ENCODE data around the gene KCNA2. TPM values are rescaled to one million over a fixed set of nuclear protein-coding genes. Genes with fewer than 3 reads are reported as not detected.

Gene KCNA2
- polyA plus RNA-seq, 1 donor from 2014 or later: not detected

- Mint-ChIP-seq H3K4me3 (peak overlapping the region; percentile 17 to 77 (median 48)), H3K4me1 (peaks cover 39 to 45% (median 41%) of the 10 kb centered on the region in 3 donors), H3K36me3 (no peaks in the 10 kb centered on the region), H3K9me3 (no peaks in the 10 kb centered on the region), H3K27me3 (peaks cover 1% of the 10 kb centered on the region), H3K27ac (peak overlapping the region; percentile 72 to 86 (median 78))
These were observed 28.5 kb upstream of the KCNA2 start for GRCh38 chr1:110634455-110635311.

DNA sequence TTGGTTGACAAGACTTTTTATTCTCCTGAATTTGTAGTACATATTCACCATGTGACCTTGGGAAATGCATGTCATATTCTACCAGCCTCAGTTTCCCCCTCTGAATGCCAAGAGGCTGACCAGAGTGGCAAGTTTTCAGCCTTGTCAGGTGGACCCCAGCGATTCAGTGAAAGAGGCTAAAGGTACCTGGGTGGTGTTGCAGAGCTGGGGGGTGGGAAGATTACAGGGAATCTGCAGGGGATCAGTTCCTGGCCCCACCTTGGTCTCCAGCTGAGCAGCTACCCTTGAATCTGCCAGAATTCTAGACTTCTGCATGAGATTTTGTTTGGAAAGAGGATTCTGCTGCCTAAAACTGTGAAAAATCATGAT lies 27.9 kb upstream of the KCNA2 start:
- peaks cover 1% of the 10 kb centered on the region for H3K27me3 Mint-ChIP-seq
- H3K4me1 Mint-ChIP-seq: peaks cover 33 to 45% (median 38%) of the 10 kb centered on the region in 3 donors
- no peaks in the 10 kb centered on the region for H3K36me3 Mint-ChIP-seq
- peak overlapping the region in 2 of 3 donors; percentile 78 to 86 for H3K27ac Mint-ChIP-seq
- peak overlapping the region in 3 of 4 donors; percentile 17 to 63 (median 40) for H3K4me3 Mint-ChIP-seq
- H3K9me3 Mint-ChIP-seq: no peaks in the 10 kb centered on the region

DNA sequence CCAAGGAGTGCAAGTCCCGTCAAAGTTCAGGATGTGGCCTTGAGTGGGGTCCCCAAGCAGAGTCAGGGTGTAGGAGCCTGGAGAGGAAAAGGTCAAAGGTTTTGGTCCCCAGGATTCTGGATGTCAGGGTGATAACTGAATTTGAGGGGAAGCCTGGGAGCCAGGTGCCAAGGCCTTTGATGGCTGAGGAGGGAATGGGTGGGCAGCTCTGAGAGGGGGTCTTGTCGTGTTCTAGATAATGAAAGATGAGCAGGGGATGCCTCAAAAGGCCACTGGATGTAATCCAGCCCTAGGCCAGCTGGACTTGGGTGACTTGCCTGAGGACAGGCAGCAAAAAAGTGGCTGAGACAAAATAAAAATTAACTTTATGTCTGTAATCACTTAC lies 27.5 kb upstream of the KCNA2 start:
- peak overlapping the region in 1 of 4 donors; percentile 42 for H3K4me3 Mint-ChIP-seq
- H3K27me3 Mint-ChIP-seq: peaks cover 1% of the 10 kb centered on the region
- peak overlapping the region in 1 of 3 donors; percentile 86 for H3K27ac Mint-ChIP-seq
- no peaks in the 10 kb centered on the region for H3K36me3 Mint-ChIP-seq
- peaks cover 33 to 46% (median 38%) of the 10 kb centered on the region in 3 donors for H3K4me1 Mint-ChIP-seq
- H3K9me3 Mint-ChIP-seq: no peaks in the 10 kb centered on the region

DNA sequence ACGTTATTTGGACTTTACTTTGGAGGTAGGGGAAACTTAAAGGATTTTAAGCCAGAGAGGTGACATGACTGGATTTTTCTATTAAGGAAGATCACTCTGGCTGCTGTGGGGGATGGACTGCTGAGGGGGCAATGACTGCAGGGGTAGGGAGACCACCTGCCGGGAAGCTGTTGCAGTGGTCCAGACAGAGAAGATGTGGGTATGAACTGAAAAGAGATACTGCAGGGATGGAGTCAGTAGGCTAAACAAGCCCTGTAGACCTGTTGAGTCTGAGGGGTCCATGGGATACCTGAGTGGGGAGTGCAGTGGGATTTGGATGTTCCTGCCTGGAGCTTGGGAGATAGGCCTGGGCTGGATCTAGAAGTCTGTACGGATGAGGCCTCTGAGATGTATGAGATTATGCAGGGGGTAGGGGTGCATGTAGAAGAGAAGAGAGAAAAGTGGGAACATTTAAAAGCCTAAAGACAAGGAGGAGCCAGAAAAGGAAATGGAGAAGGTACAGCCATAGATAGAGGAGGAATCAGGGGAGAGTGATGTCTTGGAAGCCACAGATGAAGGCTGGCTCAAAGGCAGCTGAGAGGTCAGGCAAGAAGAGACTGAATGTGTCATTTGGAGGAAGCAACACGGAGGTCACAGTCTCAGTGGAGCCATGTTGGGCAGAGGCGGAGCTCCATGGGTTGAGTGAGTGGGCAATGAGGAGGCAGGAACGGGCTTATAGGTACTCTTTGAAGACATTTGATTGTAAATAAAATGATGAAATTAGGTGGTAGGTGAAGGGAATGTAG lies 25.9 kb upstream of the KCNA2 start:
- H3K27ac Mint-ChIP-seq: no peak overlapping the region
- peaks cover 1% of the 10 kb centered on the region for H3K27me3 Mint-ChIP-seq
- peaks cover 31 to 51% (median 46%) of the 10 kb centered on the region in 3 donors for H3K4me1 Mint-ChIP-seq
- no peaks in the 10 kb centered on the region for H3K36me3 Mint-ChIP-seq
- H3K9me3 Mint-ChIP-seq: no peaks in the 10 kb centered on the region
- H3K4me3 Mint-ChIP-seq: no peak overlapping the region

- H3K4me1 Mint-ChIP-seq: peaks cover 30 to 50% (median 39%) of the 10 kb centered on the region in 3 donors
- no peaks in the 10 kb centered on the region for H3K36me3 Mint-ChIP-seq
- H3K27ac Mint-ChIP-seq: no peak overlapping the region
- H3K9me3 Mint-ChIP-seq: no peaks in the 10 kb centered on the region
- peaks cover 1% of the 10 kb centered on the region for H3K27me3 Mint-ChIP-seq
- H3K4me3 Mint-ChIP-seq: no peak overlapping the region
These were observed 24.9 kb upstream of the KCNA2 start for GRCh38 chr1:110630839-110631663.

GRCh38 chr1:110628323-110629105 lies 22.4 kb upstream of the KCNA2 start:
- H3K36me3 Mint-ChIP-seq: peaks cover 4% of the 10 kb centered on the region
- peaks cover 0 to 3% (median 0%) of the 10 kb centered on the region in 3 donors for H3K9me3 Mint-ChIP-seq
- peak overlapping the region in 2 of 3 donors; percentile 1 to 63 for H3K27ac Mint-ChIP-seq
- no peaks in the 10 kb centered on the region for H3K27me3 Mint-ChIP-seq
- peaks cover 12 to 25% (median 18%) of the 10 kb centered on the region in 3 donors for H3K4me1 Mint-ChIP-seq
- peak overlapping the region in 1 of 4 donors; percentile 20 for H3K4me3 Mint-ChIP-seq

GRCh38 chr1:110627764-110628163 lies 21.6 kb upstream of the KCNA2 start:
- Mint-ChIP-seq H3K4me1 (peaks cover 8 to 20% (median 14%) of the 10 kb centered on the region in 3 donors), H3K27ac (peak overlapping the region in 1 of 3 donors; percentile 63), H3K9me3 (peaks cover 0 to 4% (median 0%) of the 10 kb centered on the region in 3 donors), H3K36me3 (peaks cover 4% of the 10 kb centered on the region), H3K27me3 (no peaks in the 10 kb centered on the region), H3K4me3 (no peak overlapping the region)

GRCh38 chr1:110626889-110627288 lies 20.7 kb upstream of the KCNA2 start:
- Mint-ChIP-seq H3K27ac (no peak overlapping the region), H3K27me3 (no peaks in the 10 kb centered on the region)

GRCh38 chr1:110620686-110621085 lies 14.5 kb upstream of the KCNA2 start:
- H3K36me3 Mint-ChIP-seq: peaks cover 4% of the 10 kb centered on the region

More at GRCh38 chr1:110626889-110627288, 20.7 kb upstream of the KCNA2 start:
- no peak overlapping the region for H3K4me3 Mint-ChIP-seq
- H3K9me3 Mint-ChIP-seq: peaks cover 0 to 4% (median 0%) of the 10 kb centered on the region in 3 donors
- peaks cover 8 to 20% (median 14%) of the 10 kb centered on the region in 3 donors for H3K4me1 Mint-ChIP-seq
- H3K36me3 Mint-ChIP-seq: peaks cover 4% of the 10 kb centered on the region

DNA sequence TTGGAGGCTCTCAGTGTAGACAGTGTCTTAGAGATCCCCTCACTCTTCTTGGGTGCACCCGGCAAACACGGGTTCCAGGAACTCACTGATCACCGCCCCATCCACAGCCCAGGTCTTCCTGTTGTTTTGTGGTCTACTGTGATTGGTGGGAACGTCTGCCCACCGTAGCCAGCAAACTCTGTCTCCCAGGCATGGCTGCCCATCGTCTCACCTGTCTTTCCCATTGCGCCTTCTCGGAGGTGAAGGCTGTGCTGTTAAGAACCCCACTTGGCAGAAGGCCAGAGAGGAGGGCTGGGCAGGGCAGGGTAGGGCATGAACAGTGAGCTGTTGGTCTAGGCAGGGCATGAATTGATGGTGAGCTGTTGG lies 14.1 kb upstream of the KCNA2 start:
- peak overlapping the region; percentile 91 to 97 (median 94) for H3K4me3 Mint-ChIP-seq
- peaks cover 14 to 20% (median 17%) of the 10 kb centered on the region in 3 donors for H3K4me1 Mint-ChIP-seq
- H3K9me3 Mint-ChIP-seq: peaks cover 0 to 4% (median 0%) of the 10 kb centered on the region in 3 donors
- H3K27me3 Mint-ChIP-seq: peaks cover 3% of the 10 kb centered on the region
- peaks cover 1% of the 10 kb centered on the region for H3K36me3 Mint-ChIP-seq
- H3K27ac Mint-ChIP-seq: peak overlapping the region; percentile 91 to 97 (median 95)

More at GRCh38 chr1:110620686-110621085, 14.5 kb upstream of the KCNA2 start:
- H3K4me3 Mint-ChIP-seq: peak overlapping the region in 2 of 4 donors; percentile 91 to 97
- H3K4me1 Mint-ChIP-seq: peaks cover 14 to 17% (median 17%) of the 10 kb centered on the region in 3 donors
- peak overlapping the region in 2 of 3 donors; percentile 91 to 95 for H3K27ac Mint-ChIP-seq
- H3K9me3 Mint-ChIP-seq: peaks cover 0 to 4% (median 0%) of the 10 kb centered on the region in 3 donors
- H3K27me3 Mint-ChIP-seq: peaks cover 3% of the 10 kb centered on the region

DNA sequence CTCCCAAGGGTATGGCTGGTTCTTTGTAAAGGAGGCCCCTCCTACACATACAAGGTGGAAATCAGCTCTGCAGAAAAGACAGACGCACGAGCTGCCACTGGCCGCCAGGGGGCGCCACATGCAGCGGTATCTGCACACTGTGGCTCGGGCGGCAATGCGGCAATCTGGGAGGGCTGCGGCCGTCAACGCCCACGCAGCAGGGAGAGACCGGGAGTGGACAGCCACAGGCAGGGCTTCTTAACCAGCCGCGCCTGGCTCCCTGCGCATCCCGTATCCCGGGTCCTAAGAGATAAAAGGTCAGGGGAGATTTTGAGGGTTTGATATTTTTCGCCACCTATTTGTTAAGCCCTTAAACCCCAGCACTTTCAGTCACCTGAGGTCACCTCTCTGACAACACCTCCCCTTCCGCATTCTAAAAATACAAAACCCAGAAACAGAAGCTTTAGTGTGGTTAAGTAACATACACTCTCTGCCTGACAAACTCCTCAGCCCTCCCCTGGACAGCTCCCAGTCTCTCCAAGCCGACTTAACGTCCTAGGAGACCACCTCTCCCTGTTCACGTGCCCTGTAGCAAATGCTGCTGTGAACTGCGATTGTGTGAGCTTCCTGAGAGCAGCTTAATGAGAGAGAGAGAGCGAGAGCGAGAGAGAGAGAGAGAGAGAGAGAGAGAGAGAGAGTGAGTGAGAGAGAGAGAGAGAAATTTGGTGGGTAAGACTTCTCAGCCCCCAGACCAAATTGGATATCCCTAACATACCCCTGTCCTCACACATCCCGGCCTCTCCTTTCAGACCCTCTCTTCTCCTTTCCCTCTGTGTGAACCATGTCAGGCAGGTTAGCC lies 13.5 kb upstream of the KCNA2 start:
- Mint-ChIP-seq H3K9me3 (peaks cover 0 to 4% (median 0%) of the 10 kb centered on the region in 3 donors), H3K4me3 (peak overlapping the region; percentile 91 to 97 (median 94)), H3K27ac (peak overlapping the region; percentile 91 to 97 (median 95)), H3K27me3 (peaks cover 3% of the 10 kb centered on the region), H3K4me1 (peaks cover 14 to 20% (median 17%) of the 10 kb centered on the region in 3 donors), H3K36me3 (peaks cover 1% of the 10 kb centered on the region)

DNA sequence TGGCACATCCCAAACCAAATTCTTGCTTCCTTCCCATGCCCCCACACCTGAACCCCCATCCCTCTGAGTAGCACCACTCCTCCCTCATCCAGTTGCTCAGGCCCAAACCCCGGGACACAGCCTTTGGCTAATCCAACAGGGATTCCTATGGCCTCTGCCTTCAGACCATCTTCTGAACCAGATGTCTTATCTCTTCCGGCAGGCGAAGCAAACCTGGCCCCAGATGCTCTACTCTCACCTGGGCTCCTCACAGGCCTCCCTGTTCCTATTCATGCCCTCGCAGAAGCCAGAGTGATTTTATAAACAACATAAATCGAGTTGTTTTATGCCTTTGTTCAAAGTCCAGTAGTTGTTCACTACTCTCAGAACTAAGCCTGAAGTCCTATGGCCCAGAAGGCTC lies 12.5 kb upstream of the KCNA2 start:
- no peak overlapping the region for H3K27ac Mint-ChIP-seq
- peaks cover 0 to 3% (median 0%) of the 10 kb centered on the region in 3 donors for H3K9me3 Mint-ChIP-seq
- H3K27me3 Mint-ChIP-seq: peaks cover 3% of the 10 kb centered on the region
- peak overlapping the region in 1 of 4 donors; percentile 97 for H3K4me3 Mint-ChIP-seq
- peaks cover under 1% of the 10 kb centered on the region for H3K36me3 Mint-ChIP-seq
- peaks cover 14 to 20% (median 17%) of the 10 kb centered on the region in 3 donors for H3K4me1 Mint-ChIP-seq

DNA sequence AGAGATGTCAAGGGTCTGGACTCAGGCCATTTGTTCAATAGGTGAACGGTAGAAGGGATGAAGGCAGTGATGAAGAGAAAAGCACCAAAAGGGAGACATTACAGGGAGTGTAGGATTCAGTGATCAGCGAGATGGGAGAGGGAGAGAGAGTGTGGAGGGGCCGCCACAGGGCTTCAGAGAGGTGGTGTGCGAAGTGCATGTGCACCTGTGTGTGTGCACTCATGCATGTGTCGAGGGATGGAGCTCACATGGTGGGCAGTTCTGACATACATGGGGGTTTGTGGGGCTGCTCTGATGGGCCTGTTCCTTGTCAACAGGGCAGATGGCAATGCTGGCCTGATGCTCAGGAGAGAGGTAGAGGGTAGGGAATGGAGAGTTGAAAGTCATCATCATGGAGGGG lies 11.4 kb upstream of the KCNA2 start:
- Mint-ChIP-seq H3K27ac (peak overlapping the region in 1 of 3 donors; percentile 55), H3K36me3 (no peaks in the 10 kb centered on the region), H3K9me3 (no peaks in the 10 kb centered on the region), H3K27me3 (peaks cover 3% of the 10 kb centered on the region), H3K4me1 (peaks cover 14 to 20% (median 17%) of the 10 kb centered on the region in 3 donors), H3K4me3 (peak overlapping the region in 2 of 4 donors; percentile 33 to 34)
